Measurements from ENCODE around the gene TFR2. TPM values are rescaled to one million over a fixed set of nuclear protein-coding genes. Genes with fewer than 3 reads are reported as not detected.

The TFR2 gene
- total RNA-seq, 1 experiment from 2014 or later = 11.8 TPM

DNA sequence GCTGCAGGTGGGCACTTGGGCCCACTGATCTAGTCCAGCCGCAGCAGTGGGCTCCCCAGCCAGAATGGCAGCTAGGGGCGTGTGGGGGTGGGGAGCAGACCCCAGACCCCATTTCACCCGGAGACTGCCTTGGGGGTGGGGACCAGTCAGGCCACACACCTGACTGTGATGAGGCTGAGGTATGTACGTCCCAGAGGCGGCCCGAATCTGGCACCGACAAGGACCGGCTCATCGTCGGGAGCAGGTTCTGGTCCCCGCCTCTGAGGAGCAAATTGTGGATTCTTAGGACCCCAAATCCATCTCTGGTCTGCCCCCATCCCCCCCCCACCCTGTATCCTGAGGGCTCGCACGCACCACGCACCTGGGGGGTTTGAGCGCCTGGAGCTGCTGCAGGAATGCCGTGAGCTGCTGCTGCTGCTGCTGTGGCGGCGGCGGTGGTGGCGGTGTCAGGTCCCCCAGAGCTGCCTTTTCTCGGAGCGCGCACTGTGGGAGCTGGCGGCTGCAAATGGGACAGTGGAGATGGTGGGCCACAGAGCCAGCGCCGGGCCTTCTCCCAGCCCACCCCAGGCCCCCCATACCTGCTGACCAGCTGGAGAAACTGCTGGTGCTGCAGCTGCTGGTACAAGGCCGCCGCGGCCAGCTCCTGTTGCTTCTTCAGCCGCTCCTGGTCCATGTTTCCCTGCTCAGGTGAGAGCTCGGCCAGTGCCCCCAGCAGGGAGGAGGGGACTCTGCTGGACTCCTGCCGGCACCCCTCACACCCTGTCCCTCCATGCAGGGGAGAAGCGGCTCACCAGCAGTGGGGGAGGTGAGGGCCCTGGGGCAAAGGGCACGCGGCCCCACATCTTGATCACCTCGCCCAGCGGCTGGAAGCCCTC, 42.5 kb upstream of the TFR2 start:
- CTCF ChIA-PET = interaction anchor here (0.7 to 1.6 kb wide), 2 partner anchors 9 to 22 kb away, joined by 4 to 6 read pairs; partner anchors contain the start of gene POP7
- Histone ChIP-seq H3K9ac (ENCODE audit: low read length) (no peak overlapping the region), H3K4me2 (ENCODE audit: low read length) (no peak overlapping the region), H2AFZ (ENCODE audit: low read depth, low read length, poor library complexity, severe bottlenecking) (no peak overlapping the region), H3K36me3 (ENCODE audit: control insufficient read depth in 1 of 2, insufficient read depth in 2 of 2, low read length in 2 of 2) (peaks cover 28 to 42% of the 10 kb centered on the region in 2 experiments; a peak in 3 of 4 replicates), H3K27ac (ENCODE audit: low read depth, low read length) (no peak overlapping the region), H3K79me2 (ENCODE audit: insufficient read depth, low read length) (peaks cover 16% of the 10 kb centered on the region), H3K9me3 (ENCODE audit: control insufficient read depth in 1 of 2, insufficient read depth in 1 of 2, low read depth in 1 of 2, low read length in 2 of 2) (no peaks in the 10 kb centered on the region), H3K9me2 (ENCODE audit: insufficient read depth) (no peaks in the 10 kb centered on the region), H3K27me3 (ENCODE audit: insufficient read depth, low read length) (no peaks in the 10 kb centered on the region), H3K4me3 (replicated peaks in 1 of 2; ENCODE audit: low read depth in 1 of 2, low read length in 2 of 2) (no peak overlapping the region), H4K20me1 (ENCODE audit: insufficient read depth) (no peaks in the 10 kb centered on the region), H3K4me1 (ENCODE audit: control insufficient read depth in 1 of 2, insufficient read depth in 2 of 2, low read length in 2 of 2) (peaks cover 0 to 5% of the 10 kb centered on the region in 2 experiments; a peak in 1 of 4 replicates)
- BruUV-seq (replicated peaks) = no TSS peak
- ATAC-seq (no peak), DNase-seq (ENCODE audit: low read depth, low spot score) (no peak)
- intact Hi-C loops (cut with micrococcal nuclease) = no loop called here
- RAD21 ChIA-PET (ENCODE audit: low non-redundant PET in 1 of 2, low total read pairs in 2 of 2, uncharacterized antibody in 2 of 2, unreplicated experiment in 2 of 2) = no interaction called here
- TF ChIP-seq ZNF274 (IDR thresholded peaks at IDR 0.05; ENCODE audit: low read depth, low read length) (no peak), CEBPB (IDR thresholded peaks at IDR 0.05; ENCODE audit: low read depth) (no peak), EGR1 (IDR thresholded peaks at IDR 0.05; ENCODE audit: low read depth) (no peak), RAD21 (IDR thresholded peaks at IDR 0.05; ENCODE audit: low read depth) (no peak), ELF1 (IDR thresholded peaks at IDR 0.05; ENCODE audit: borderline replicate concordance, low read depth) (no peak), POLR2AphosphoS5 (IDR thresholded peaks at IDR 0.05; ENCODE audit: low read depth, low read length) (no peak), EZH2phosphoT487 (IDR thresholded peaks at IDR 0.05; ENCODE audit: borderline replicate concordance) (no peak), FOSL1 (IDR thresholded peaks at IDR 0.05; ENCODE audit: low read depth) (no peak), POLR2A (IDR thresholded peaks at IDR 0.05; ENCODE audit: borderline replicate concordance, extremely low read depth, insufficient read depth, insufficient read length) (no peak), ZFX (IDR thresholded peaks at IDR 0.05) (no peak)
- TF ChIP-seq, protein P1, sequence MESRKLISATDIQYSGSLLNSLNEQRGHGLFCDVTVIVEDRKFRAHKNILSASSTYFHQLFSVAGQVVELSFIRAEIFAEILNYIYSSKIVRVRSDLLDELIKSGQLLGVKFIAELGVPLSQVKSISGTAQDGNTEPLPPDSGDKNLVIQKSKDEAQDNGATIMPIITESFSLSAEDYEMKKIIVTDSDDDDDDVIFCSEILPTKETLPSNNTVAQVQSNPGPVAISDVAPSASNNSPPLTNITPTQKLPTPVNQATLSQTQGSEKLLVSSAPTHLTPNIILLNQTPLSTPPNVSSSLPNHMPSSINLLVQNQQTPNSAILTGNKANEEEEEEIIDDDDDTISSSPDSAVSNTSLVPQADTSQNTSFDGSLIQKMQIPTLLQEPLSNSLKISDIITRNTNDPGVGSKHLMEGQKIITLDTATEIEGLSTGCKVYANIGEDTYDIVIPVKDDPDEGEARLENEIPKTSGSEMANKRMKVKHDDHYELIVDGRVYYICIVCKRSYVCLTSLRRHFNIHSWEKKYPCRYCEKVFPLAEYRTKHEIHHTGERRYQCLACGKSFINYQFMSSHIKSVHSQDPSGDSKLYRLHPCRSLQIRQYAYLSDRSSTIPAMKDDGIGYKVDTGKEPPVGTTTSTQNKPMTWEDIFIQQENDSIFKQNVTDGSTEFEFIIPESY (IDR thresholded peaks at IDR 0.05; ENCODE audit: extremely low read depth, insufficient replicate concordance, low read length) = no peak
- TF ChIP-seq, protein P2, sequence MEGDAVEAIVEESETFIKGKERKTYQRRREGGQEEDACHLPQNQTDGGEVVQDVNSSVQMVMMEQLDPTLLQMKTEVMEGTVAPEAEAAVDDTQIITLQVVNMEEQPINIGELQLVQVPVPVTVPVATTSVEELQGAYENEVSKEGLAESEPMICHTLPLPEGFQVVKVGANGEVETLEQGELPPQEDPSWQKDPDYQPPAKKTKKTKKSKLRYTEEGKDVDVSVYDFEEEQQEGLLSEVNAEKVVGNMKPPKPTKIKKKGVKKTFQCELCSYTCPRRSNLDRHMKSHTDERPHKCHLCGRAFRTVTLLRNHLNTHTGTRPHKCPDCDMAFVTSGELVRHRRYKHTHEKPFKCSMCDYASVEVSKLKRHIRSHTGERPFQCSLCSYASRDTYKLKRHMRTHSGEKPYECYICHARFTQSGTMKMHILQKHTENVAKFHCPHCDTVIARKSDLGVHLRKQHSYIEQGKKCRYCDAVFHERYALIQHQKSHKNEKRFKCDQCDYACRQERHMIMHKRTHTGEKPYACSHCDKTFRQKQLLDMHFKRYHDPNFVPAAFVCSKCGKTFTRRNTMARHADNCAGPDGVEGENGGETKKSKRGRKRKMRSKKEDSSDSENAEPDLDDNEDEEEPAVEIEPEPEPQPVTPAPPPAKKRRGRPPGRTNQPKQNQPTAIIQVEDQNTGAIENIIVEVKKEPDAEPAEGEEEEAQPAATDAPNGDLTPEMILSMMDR (IDR thresholded peaks at IDR 0.05 in 2 of 3, conservative IDR thresholded peaks at IDR 0.05 in 1 of 3; ENCODE audit: borderline replicate concordance in 1 of 3, insufficient read depth in 1 of 3, low read depth in 2 of 3, low read length in 2 of 3) = no peak
- POLR2A ChIA-PET = no interaction called here

Data from HCT116 (cell line).